GM18499 (cell line): ENCODE results near the gene DNAJC6.
"Not testable (repeated sequence)": the region's sequence is repeated elsewhere in the genome, so short reads cannot be mapped to it uniquely, and the experiment has no call there.

Experiments used
- ATAC-seq: cut with Tn5 transposase; IDR thresholded peaks from one replicate; pipeline ENCODE4 v1.9.1; 2021; ENCODE audit warnings: moderate number of reproducible peaks; ENCODE audit not compliant: insufficient read depth, unreplicated experiment

DNAJC6 gene

DNA sequence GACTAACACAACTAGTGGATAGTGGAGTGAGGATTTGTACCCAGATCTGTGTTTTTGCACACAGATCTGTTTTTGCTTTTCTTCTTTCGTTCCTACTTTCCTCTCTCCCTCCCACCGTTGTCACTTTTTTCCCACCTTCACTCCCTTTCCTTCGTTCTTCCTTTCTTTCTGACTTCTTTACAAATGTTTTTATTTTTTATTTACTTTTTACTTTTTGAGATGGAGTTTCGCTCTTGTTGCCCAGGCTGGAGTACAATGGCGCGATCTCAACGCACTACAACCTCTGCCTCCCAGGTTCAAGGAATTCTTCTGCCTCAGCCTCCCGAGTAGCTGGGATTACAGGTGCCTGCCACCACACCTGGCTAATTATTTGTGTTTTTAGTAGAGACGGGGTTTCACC, 17.5 kb upstream of the DNAJC6 start:
- not testable (repeated sequence) for ATAC-seq

DNA sequence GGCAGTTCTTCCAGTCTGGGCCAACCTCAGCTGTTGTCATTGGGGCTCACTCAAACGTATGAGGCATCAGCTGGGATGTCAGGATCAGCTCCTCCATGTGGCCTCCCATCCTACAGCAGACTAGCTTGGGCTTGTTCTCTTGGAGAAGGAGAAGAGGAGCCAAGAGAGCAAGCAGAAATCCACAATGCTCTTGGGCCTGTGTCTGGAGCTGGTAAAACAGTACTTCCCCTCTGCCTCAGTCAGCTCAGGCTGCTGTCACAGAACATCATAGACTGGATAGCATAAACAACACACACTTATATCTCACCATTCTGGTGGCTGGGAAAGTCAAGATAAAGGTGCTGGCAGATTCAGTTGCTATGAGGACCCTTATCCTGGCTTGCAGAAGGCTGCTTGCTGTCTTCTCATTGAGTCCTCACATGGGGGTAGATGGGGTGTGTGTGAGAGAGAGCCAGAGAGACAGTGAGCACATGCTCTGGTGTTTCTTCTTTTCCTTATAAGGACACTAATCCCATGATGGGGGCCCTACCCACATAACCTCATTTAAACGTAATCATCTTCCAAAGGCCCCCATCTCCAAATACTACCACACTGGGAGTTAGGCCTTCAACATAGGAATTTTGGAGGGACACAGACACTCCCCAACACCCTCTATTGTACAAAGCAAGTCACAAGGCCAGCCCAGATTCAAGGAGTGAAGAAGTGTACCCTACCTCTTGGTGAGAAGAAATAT, 16.3 kb upstream of the DNAJC6 start:
- no peak for ATAC-seq

DNA sequence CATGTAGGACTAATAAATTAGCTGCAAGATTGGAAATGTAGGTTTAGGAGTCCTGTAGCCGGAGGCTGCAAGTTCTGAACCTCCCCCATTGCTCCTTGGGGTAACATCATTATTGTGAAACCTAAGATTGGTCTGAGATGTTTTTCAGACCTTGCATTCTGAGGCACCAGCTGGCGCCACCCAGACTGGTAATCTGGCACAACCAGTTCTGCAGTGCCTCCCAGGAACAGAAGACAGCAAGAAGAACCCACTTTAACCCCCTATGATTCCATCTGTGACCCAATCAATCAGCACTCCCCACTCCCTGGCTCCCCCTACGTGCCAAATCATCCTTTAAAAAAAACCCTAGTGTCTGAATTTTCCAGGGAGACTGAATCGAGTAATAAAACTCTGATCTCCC, 11.6 kb upstream of the DNAJC6 start:
- ATAC-seq = no peak

DNA sequence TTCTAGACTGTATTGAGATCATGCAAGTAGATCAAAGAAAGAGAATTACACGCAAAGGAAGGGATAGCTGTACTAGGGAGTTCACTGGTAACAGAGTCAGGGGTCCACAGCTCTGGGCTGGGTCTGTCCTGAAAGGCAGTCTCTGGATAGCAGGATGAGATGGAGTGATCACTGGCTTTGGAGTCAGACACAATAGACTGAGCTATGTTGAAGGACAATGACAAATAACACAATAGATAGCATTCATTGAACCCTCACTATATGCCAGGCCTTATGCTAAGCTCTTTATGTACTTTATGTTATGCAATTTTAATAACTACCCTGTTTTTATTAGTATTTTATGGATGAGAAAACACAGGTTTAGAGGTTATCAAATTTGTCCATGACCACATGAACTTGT, 10.0 kb upstream of the DNAJC6 start:
- ATAC-seq = no peak

DNA sequence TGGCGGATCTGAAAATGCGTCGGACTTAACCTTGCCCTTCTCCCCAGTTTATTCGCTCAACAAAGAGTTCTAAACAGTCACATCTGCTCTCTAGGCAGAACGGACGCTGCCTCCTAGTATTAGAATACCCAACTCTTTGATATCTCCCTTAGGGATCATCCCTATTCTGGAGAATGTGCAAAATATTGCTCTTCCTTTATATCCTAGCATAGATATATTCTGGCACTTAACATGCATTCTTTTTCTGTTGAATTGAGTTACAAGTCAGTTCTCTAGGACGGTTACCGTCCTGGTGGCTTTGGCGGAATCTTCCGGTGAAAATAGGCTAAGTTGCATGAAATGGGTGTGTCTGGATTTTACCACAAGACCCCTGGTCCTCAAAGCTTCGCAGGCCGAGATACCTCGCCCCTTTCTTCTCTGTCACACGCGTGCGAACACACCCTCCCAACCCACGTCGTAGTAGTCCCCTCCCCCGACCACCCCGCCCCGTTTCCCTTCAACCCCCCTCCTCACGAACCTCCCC, 501 bp upstream of the DNAJC6 start:
- ATAC-seq = no peak

DNA sequence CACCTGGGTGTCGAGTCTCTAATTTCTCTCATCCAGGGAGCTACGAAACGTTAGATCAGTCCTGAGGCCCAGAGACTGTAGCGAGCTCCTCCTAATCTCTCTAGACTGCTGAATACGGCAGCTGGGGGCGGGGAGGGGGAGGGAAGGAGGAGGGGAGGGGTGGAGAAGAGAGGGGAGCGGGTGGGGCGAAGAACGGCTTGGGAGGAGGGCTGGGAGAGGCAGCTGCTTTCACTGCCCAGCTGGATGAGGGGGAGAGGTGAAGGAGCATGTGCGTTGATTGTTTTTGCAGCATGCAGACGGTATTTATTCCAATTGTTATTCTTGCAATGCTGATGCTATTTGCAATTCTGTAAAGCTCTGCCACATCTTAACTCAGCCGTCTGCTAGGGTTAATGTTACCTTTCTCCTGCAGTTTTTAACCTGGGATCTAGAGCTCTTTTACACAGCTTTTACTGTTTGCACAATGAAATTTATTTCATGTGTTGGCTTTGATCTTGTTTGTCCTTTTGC, 790 bp downstream of the DNAJC6 start:
- ATAC-seq = no peak

DNA sequence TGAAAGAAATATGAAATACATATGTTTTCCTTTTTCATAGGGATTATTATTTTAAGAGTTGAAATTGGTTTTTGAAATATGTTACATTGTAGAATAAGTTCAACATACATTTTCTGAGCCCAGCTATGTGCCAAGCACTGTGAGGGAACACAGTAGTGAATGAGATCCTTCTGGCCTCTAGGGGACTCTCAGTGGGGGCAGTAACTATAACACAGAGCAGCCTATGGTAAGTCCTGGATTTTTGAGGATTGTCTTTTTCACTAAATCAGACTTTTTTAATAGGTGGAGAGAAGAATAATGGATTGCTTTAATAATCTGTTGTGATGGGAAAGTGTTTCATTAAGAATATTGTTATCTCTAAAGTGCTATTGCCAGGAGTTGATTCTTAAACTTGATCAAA, 2.4 kb downstream of the DNAJC6 start:
- no peak for ATAC-seq

DNA sequence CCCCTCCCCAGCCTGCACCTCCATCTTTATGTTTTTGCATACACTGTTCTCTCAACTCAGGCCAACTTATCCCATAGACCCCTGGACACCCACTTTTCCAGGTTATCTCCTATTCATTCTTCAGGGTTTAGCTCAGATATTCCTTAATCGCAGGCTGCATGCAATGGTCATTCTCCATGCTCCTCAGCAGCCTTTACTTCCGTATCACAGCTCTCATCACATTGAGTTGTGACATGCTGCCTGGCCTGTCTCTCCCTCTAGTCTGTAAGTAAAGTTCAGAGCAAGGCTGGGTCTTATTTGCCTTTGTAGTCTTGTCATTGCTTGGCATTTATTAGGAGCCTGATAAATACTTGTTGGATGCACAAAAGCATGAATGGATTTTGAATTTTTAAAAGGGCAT, 6.9 kb downstream of the DNAJC6 start:
- no peak for ATAC-seq

DNA sequence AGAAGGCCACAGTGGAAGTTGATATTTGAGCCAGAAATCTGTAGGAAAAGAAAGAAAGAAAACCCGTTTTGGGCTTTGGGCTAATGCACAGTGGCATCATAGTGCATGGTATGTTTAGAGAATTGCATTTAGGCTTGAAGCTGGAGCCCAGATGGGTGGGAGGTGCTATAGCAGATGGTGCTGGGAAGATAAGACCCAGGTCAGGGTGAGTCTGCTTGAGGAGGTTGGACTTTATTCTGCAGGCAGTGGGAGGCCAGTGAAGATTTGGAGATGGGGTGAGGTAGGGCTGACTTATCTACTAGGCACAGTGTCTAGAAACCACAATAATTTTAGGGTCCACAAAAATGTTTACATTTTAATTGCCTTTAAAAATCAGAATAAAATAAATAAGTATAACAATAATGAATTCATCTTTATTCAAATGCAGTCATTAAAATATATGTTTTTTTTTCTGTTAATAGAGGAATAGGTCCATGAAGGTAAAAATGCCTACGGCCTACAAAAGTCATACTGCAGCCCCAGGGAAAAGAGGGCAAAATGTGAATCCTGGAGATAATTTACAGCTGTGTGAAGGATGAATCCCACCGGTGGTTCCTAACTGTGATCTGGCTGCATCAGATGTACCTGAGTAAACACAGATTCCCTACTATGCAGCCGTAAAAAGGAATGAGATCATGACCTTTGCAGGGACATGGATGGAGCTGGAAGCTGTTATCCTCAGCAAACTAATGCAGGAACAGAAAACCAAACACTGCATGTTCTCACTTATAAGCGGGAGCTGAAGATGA, 8.7 kb downstream of the DNAJC6 start:
- no peak for ATAC-seq

DNA sequence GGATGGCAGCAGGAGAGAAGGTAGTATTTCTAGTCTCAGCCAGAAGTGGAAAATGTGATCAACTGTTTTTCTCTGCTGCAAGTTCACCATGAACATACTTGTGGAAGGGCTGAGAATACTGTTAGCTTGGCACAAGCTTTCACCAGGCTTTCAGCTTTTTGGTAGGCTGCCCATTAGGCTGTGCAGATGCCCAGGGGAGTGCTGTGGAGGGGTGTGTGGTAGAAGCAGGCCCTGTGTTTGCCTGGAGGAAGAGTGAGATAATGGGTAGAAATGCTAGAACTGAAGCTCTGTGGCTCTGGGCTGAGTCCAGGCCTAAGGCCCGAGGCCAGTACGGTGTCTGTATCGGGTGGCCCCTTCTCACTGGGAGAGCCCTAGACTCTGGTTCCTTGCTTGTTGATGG, 9.8 kb downstream of the DNAJC6 start:
- no peak for ATAC-seq

DNA sequence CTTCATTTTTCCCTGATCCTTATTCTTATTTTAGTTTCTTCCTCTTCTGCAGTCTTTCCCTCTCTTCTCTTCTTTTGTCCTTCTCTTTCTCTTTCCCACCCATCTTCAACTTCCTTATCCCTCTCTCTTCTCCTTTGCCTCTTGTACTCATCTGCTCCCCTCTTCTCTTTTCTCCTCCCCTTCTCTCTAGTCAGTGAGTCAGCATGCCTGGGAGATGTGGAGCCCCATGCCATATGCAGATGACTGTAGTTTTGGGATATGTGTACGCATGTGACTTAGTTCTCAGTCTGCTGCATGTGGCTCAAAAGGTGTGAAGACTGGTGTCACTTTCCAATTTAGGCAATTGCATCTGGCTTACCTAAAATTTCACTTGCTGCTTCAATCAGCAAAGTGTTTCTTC, 10.4 kb downstream of the DNAJC6 start:
- ATAC-seq = no peak

DNA sequence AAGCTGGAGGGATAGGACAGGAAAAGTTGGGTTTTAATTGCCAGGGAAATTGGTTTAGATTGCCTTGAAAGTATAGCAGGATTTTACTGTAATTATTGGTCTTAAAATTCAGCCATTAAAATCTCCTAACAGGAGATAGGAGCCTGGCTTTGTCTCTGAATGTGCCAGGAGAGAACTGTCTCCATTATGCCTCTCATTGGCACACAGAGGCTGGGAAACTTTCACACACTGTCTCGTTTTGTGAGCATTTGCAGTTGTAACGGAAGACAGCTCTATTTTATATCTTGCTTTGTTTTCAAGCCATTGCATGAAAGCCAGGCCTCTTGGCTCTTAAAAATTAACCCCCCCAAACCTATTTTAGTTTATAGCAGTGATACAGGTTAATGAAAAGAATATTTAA, 12.5 kb downstream of the DNAJC6 start:
- ATAC-seq = no peak

DNA sequence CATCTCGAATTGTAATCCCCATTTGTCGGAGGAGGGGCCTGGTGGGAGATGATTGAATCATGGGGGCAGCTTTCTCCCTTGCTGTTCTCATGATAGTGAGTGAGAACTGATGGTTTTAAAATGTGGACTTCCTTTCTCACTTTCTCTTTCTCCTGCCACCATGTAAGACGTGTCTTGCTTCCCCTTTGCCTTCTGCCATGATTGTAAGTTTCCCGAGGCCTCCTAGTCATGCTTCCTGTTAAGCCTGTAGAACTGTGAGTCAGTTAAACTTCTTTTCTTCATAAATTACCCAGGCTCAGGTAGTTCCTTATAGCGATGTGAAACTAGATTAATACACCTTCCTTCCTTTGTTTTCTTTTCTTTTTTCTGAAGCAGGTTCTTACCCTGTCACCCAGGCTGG, 13.9 kb downstream of the DNAJC6 start:
- ATAC-seq = no peak

DNA sequence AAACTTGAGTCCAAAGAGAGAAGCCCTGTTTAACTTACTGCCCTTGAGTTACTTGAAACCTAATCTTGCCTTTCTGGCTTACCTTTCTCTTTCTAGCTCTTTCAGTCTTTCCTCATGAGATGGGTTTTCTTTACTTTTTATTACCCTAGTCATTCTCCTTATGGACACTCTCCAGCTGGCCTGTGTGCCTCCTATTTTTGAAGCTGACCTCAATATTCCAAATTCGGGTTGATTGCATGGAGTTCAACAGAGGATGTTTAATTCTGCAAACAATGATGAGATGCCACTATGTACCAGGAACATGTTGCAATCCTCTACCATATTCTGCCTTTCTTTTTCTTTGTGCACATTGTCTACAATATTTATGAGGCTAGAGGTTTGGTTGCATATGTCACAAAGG, 20.7 kb downstream of the DNAJC6 start:
- no peak for ATAC-seq

DNA sequence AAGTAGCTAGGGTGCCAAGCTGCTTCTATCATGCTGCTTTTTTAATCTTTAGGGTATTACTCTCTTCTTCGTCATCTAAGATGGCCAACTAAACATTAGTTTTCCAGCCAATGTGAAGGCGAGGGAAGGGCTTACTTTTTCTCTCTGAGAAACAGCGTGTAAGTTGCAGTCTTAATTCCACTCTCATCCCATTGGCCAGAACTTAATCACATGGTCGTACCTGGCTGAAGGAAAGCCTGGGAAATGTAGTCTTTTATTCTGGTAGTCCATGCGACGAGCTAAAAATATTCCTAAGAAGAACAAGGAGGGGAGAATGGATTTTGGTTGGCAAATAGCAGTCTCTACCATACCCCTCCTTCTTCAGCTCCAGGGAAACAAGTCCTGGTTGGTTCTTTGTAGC, 21.5 kb downstream of the DNAJC6 start:
- ATAC-seq = no peak

DNA sequence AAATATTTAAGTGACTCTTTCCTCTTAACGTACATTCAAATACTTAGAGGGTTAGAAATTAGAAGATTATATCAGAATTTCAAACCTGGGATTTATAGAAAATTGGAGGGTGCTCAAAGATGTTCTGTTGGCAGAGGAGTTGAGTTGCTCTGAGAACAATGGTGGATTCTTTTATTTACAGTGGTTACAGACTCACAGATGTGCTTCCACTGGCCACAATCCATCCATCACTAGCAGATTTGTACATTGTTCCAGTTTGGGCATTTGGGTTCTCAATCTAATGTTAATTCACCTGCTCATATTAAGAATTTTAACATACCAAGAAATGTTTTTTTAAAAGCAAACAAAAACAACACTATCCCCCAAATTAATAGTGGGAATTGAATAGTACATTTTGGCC, 23.5 kb downstream of the DNAJC6 start:
- ATAC-seq = no peak

DNA sequence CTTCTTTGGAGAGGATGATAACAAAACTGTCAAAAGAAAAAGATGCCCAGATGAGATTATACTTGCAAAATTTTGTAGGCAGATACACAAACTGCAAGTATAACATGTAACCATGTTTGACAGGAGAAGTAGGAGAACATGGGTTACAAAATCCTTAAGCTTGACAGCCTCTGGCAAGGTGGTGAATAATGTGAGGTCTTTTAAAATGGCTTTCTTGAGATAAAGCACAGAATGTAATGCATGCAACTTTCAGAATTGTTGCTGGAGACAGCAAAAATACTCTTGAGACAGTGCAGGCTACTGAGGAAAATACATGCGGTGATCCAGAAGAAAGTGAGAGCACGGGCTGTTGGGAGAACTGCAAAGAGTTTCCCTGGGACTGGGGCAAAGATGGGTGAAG, 24.7 kb downstream of the DNAJC6 start:
- ATAC-seq = no peak

DNA sequence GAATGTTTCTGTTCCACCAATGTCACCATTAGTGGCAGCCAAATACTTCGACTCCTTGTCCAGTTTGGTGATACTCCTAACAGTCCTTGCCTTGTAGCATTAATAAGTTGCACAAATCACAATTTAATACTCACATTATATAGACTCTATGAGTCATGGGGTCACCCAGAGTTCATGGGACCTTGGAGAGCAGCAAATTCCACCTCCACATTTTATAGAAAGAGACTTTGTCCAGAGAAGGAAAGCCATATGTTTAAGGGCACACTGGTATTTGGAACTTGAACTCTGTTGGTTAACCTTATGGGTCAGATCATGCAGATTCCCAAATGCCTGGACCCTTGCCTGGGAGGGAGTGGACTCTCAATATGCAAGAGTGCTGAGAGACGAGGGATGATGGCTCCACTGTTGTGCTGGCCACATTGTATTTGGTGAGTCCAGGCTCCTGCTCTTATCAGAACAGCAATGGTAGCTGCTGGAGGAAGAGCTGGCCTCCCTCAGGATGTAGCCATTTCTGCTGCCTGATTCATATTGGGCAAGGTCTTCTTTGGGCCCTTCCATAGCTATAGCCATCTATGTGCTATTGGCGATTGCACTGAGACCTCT, 30.6 kb downstream of the DNAJC6 start:
- no peak for ATAC-seq

DNA sequence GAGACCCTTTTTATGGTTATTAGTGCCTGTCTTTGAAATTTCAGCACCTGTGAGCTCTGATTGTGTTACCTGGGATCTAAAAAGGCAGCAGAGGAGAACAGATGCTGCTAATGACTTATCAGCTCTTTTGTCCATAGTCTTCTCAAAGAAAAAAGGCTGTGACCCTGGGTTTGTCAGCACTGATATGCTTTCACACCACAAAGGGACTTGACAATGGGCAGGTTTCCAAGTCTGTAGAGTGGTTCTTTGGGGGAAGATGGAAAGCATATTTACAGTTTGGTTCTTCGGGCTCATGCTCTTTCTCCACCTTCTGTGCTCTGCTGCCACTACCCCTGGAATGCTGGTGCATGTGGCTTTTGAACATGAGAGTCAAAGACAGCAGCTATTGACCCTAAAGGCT, 32.0 kb downstream of the DNAJC6 start:
- no peak for ATAC-seq

DNA sequence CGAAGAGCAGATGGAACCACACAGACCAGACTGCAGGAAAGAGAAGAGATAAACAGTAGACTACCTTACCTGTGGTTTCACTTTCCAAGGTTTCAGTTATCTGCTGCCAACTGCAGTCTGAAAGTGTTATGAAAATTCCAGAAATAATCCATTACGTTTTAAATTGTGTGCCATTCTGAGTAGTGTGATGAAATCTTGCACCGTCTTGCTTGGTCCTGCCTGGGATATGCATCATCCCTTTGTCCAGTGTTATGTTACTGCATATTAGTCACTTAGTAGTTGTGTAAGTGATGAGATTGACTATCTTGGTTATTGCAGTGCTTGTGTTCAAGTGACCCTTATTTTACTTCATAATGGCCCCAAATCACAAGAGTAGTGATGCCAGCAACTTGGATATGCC, 33.9 kb downstream of the DNAJC6 start:
- no peak for ATAC-seq

DNA sequence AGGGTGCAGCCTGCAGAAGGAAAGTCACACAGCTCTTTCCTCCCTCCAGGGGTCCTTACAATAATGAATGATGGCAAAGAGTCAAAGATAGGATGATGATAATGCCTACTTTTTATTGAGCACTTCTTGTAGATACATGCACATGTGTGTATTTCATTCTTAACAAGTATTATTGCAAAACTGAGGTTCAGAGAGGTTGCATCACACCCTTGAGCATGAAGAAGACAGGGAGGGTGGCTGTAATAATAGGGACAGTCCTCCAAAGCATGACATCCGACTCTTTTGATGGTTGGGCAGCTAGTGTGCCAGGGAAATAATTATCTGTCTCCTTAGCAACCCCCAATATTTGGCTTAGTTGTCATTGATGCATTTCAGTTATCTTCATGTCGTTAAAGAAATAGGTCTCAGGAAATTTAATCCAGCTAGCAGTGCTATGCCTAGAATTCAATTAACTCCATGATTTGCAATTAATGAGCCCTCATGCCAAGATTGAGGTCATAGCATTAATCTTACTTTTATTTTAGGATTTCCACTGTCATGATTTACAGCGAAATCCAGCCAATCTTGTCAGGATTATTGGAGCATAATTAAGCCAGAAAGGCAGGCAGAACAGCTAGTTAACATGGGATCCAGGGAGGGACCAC, 35.0 kb downstream of the DNAJC6 start:
- no peak for ATAC-seq
